Fibroblast of mammary gland (primary cell): ENCODE results near the gene LARP1.
"Not testable (repeated sequence)": the region's sequence is repeated elsewhere in the genome, so short reads cannot be mapped to it uniquely, and the experiment has no call there.

ENCODE experiments used
- DNase-seq: peaks from one replicate; pipeline ENCODE4 v3.0.0-alpha.2; 2010; ENCODE audit warnings: low read depth
- H3K4me3 ChIP-seq: 2 replicates; pipeline ENCODE4 v1.5.1; 2011; ENCODE audit warnings: low read depth, mild to moderate bottlenecking, low read length, moderate library complexity; ENCODE audit not compliant: control insufficient read depth
- TF ChIP-seq, protein P1 (sequence below): conservative IDR thresholded peaks from 2 replicates; pipeline ENCODE4 v1.5.1; 2011; ENCODE audit warnings: low read depth, low read length, inconsistent platforms; ENCODE audit not compliant: control insufficient read depth, insufficient read depth

Gene LARP1

DNA sequence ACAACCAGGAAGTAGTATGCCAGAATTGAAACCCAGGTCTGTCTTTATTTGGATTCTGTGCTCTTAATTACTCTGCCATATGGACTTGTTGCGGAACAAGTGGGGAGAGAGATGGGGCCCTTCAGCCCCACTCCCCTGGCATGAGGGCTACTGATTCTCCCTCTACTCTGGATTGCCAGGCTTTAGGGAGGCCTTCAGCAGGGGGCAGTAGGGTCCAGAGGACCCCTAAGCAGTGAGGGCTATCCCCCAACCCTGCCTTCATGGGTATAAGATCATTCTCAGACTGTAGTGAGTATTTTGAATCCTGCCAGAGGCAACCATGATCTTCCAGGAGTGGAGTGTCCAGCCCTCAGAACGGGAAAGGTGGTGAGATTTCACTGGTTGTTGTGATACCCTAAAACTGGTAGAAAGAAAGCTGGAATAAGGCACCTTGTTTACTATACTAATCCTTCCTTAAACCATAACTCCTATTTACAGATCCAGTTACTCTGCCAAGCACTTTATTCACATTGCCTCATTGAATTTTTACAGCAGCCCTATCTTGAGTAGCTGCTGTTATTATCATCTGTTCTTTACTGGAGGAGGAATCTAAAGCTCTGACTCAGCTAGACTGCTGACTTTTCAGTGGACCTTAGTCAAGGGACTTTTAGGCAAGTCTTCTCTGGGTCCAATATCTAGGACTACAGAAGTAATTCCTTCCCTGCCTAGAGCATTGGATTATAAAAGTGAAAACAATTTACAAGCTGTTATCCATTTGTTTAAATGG is 31.3 kb upstream of the LARP1 start:
- peak; percentile 49 for DNase-seq
- TF ChIP-seq, protein P1, sequence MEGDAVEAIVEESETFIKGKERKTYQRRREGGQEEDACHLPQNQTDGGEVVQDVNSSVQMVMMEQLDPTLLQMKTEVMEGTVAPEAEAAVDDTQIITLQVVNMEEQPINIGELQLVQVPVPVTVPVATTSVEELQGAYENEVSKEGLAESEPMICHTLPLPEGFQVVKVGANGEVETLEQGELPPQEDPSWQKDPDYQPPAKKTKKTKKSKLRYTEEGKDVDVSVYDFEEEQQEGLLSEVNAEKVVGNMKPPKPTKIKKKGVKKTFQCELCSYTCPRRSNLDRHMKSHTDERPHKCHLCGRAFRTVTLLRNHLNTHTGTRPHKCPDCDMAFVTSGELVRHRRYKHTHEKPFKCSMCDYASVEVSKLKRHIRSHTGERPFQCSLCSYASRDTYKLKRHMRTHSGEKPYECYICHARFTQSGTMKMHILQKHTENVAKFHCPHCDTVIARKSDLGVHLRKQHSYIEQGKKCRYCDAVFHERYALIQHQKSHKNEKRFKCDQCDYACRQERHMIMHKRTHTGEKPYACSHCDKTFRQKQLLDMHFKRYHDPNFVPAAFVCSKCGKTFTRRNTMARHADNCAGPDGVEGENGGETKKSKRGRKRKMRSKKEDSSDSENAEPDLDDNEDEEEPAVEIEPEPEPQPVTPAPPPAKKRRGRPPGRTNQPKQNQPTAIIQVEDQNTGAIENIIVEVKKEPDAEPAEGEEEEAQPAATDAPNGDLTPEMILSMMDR, result no peak

GRCh38 chr5:154727361-154727760 is 27.8 kb upstream of the LARP1 start:
- DNase-seq, result no peak
- no peak overlapping the region for H3K4me3 ChIP-seq
- TF ChIP-seq, protein P1, result no peak

More for the DNA sequence above, 31.3 kb upstream of the LARP1 start:
- no peak overlapping the region for H3K4me3 ChIP-seq

- TF ChIP-seq, protein P1, result no peak
- H3K4me3 ChIP-seq, result no peak overlapping the region
- no peak for DNase-seq
Observed at GRCh38 chr5:154728939-154729588, 26.1 kb upstream of the LARP1 start.

- H3K4me3 ChIP-seq, result no peak overlapping the region
- TF ChIP-seq, protein P1, result no peak
- no peak for DNase-seq
Observed at GRCh38 chr5:154729613-154730012, 25.6 kb upstream of the LARP1 start.

GRCh38 chr5:154730761-154731160 is 24.4 kb upstream of the LARP1 start:
- H3K4me3 ChIP-seq, DNase-seq: not testable (repeated sequence)

- no peak overlapping the region for H3K4me3 ChIP-seq
- no peak for DNase-seq
- TF ChIP-seq, protein P1, result no peak
Observed at GRCh38 chr5:154732212-154732611, 23.0 kb upstream of the LARP1 start.

- TF ChIP-seq, protein P1, result no peak
- DNase-seq, result no peak
- H3K4me3 ChIP-seq, result no peak overlapping the region
Observed at GRCh38 chr5:154734370-154735248, 20.6 kb upstream of the LARP1 start.

GRCh38 chr5:154735362-154735761 is 19.8 kb upstream of the LARP1 start:
- DNase-seq, H3K4me3 ChIP-seq: not testable (repeated sequence)

DNA sequence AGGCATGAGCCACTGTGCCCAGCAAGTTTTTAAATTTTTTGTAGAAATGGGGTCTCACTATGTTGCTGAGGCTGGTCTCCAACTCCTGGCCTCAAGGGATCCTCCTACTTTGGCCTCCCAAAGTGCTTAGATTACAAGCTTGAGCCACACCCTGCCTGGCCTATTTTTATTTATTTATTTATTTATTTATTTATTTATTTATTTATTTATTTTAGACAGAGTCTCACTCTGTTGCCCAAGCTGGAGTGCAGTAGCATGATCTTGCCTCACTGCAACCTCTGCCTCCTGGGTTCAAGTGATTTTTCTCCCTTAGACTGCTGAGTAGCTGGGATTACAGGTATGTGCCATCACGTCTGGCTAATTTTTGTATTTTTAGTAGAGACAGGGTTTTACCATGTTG is 18.8 kb upstream of the LARP1 start:
- H3K4me3 ChIP-seq, DNase-seq: not testable (repeated sequence)
